RWPE2 (cell line): ENCODE measurements around the gene VPS54.

ENCODE experiments used
- ATAC-seq: fragments of 200-7000 bp; cut with Tn5 transposase; 3 replicates; pipeline ENCODE4 v1.9.1; 2021; ENCODE audit warnings: low read depth
- DNase-seq: peaks from one replicate; pipeline ENCODE4 v3.0.0-alpha.2; 2020; ENCODE audit warnings: low spot score
- H3K27ac ChIP-seq: fragments of 450-650 bp; 2 replicates; pipeline ENCODE4 v1.5.1; 2017; ENCODE audit warnings: mild to moderate bottlenecking; ENCODE audit not compliant: poor library complexity, severe bottlenecking
- H3K27me3 ChIP-seq: fragments of 250-450 bp; sonication (Bioruptor Pico); 2 replicates; pipeline ENCODE4 v1.5.1; 2021; ENCODE audit warnings: mild to moderate bottlenecking, moderate library complexity; ENCODE audit not compliant: insufficient read depth, poor library complexity, severe bottlenecking
- H3K36me3 ChIP-seq: fragments of 250-450 bp; sonication (Bioruptor Pico); 2 replicates; pipeline ENCODE4 v1.5.1; 2020; ENCODE audit warnings: low read depth, mild to moderate bottlenecking, moderate library complexity
- H3K4me1 ChIP-seq: fragments of 250-450 bp; sonication (Bioruptor Pico); 2 replicates; pipeline ENCODE4 v1.5.1; 2021; ENCODE audit warnings: mild to moderate bottlenecking, moderate library complexity; ENCODE audit not compliant: insufficient read depth, poor library complexity, severe bottlenecking
- H3K4me3 ChIP-seq: fragments of 250-450 bp; sonication (Bioruptor Pico); 2 replicates; pipeline ENCODE4 v1.5.1; 2021; ENCODE audit warnings: mild to moderate bottlenecking, moderate library complexity; ENCODE audit not compliant: severe bottlenecking
- H3K9me3 ChIP-seq: fragments of 250-450 bp; sonication (Bioruptor Pico); 2 replicates; pipeline ENCODE4 v1.5.1; 2021; ENCODE audit warnings: mild to moderate bottlenecking, moderate library complexity; ENCODE audit not compliant: severe bottlenecking
- CTCF ChIP-seq: fragments of 450-650 bp; IDR thresholded peaks from one replicate; pipeline ENCODE4 v1.5.1; 2017; ENCODE audit warnings: mild to moderate bottlenecking, moderate library complexity; ENCODE audit not compliant: poor library complexity, severe bottlenecking

Gene VPS54

DNA sequence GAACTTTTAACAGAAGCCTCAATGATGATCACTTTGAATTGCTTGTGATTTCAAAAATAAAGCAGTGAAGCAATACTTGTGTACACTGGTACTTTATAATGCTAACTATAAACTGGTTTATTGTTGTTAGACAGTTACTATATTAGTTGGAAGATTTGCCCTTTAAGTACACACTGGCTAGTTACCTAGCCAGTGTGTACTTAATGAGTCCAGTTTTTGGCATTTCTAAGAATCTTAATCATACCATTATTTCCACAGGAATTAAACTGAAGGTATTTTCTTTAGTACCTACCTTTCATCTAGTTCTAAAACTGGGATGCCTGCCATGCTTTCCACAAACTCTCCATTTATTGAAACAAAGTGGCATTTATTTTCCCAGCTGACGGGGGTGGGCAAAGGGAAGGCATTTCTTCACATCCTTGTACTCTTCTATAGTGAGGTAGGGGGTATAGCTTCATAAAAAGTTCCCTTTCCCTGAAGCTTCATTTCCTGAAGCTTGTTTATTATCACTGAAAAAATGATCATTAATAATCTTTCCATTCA, 127.7 kb downstream of the VPS54 start:
- Histone ChIP-seq H3K27me3 (no peaks in the 10 kb centered on the region), H3K27ac (no peak overlapping the region), H3K9me3 (no peaks in the 10 kb centered on the region), H3K4me3 (no peak overlapping the region), H3K4me1 (no peaks in the 10 kb centered on the region), H3K36me3 (peaks cover 87% of the 10 kb centered on the region)
- ATAC-seq (no peak), DNase-seq (no peak)
- no peak for TF ChIP-seq CTCF

DNA sequence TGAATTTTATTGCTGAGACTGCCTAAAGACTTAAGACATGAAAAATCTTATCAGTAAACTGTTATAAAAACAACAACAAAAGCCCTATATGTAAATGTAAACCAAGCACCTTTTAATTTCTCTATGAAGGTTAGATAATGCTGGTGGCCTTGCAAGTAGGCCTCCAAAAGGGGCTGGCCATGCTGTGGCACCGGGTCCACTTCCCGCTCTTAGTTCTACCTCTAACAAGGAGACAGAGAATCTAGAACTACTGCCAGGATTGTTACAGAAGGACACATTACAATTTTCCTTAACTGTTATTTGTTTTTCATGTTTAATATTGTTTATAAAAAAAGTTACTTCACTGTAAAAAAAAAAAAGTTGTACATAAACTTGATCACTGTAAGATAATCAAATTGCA, 128.6 kb downstream of the VPS54 start:
- H3K36me3 ChIP-seq, result peaks cover 88% of the 10 kb centered on the region

DNA sequence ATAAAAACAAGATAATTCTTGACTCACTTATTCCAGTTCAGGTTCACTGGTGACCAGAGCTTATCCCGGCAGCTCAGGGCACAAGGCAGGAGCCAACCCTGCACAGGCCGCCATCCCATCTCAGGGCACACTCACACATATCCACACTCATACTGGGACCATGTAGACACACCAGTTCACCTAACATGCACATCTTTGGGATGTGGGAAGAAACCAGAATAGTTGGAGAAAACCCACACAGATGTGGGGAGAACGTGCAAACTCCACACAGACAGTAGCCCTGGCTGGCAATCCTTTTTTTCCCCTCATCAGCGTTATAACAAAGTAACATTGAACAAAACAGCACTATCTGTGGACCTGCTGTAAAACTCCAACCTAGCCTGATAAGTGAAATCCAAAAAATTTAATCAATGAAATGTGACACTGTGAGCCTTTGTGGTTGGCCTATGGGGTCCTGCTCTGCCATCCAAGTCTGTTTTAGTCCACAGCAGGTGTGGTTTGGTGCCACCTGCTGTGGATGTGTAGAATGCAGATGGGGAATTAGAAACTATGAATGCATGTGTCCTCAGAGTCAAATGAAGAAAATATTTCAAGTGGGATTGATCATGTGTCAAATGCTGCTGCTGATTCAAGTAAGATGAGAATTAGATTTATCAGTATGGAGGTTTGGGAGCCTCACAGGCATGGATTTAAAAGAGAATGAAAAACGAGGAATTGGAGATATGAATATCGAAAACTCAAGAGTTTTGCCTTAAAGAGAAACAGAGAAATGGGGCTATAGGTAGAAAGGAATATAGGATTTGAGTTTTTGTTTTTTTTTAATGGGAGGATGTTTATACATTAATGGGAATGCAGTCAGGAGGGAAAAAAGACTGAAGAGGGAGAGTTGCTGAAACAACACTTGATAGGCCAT, 130.5 kb downstream of the VPS54 start:
- ATAC-seq (peak; percentile 77), DNase-seq (no peak)
- Histone ChIP-seq H3K9me3 (no peaks in the 10 kb centered on the region), H3K4me3 (no peak overlapping the region), H3K36me3 (peaks cover 94% of the 10 kb centered on the region), H3K27ac (no peak overlapping the region), H3K27me3 (no peaks in the 10 kb centered on the region), H3K4me1 (no peaks in the 10 kb centered on the region)
- TF ChIP-seq CTCF, result peak; percentile 91

More for the DNA sequence above, 128.6 kb downstream of the VPS54 start:
- no peak for DNase-seq
- no peak for TF ChIP-seq CTCF
- H3K9me3 ChIP-seq, result no peaks in the 10 kb centered on the region
- H3K4me1 ChIP-seq, result no peaks in the 10 kb centered on the region
- H3K27ac ChIP-seq, result no peak overlapping the region
- no peaks in the 10 kb centered on the region for H3K27me3 ChIP-seq
- H3K4me3 ChIP-seq, result no peak overlapping the region
- no peak for ATAC-seq

DNA sequence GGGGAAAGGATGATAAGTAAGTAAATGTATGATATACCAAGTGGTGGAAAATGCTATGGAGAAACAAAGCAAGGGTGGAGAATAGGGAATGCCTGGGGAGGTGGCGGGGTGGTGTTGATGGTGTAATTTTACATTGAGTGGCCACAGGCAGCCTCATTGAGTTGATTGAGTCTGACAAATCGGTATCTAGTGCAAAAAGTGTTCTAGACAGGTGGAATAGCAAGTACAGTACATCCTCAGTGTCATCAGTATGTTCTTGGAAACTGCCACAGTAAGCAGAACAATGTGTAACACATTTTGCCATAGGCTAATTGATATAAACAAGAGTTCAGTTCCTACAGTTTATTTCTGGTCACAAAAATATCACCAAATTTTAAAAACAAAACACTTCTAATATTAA, 131.2 kb downstream of the VPS54 start:
- H3K4me1 ChIP-seq, result no peaks in the 10 kb centered on the region
- DNase-seq (no peak), ATAC-seq (no peak)
- peaks cover 94% of the 10 kb centered on the region for H3K36me3 ChIP-seq
- no peaks in the 10 kb centered on the region for H3K9me3 ChIP-seq
- no peak overlapping the region for H3K27ac ChIP-seq
- no peaks in the 10 kb centered on the region for H3K27me3 ChIP-seq
- no peak overlapping the region for H3K4me3 ChIP-seq
- no peak for TF ChIP-seq CTCF

DNA sequence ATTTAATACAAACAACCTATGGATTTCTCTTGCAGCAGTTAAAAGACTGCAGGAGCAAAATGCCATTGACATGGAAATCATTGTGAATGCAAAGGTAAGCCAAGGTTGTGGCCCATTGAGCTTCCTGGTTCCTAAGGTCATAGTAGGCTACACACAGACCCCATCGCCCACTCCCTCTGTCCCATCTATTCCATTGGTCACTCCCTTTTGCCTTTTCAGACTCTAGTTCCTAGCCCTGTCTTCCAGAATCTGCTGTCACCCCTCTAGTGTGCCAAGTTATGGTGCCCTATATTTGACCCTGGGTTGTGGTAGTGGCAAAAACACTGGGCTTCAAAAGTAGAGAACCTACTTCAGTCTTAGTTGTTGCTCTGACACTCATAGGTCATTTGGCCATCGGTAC, 132.8 kb downstream of the VPS54 start:
- ATAC-seq (no peak), DNase-seq (no peak)
- H3K4me3 ChIP-seq, result no peak overlapping the region
- H3K36me3 ChIP-seq, result peaks cover 94% of the 10 kb centered on the region
- no peak overlapping the region for H3K27ac ChIP-seq
- H3K27me3 ChIP-seq, result no peaks in the 10 kb centered on the region
- no peaks in the 10 kb centered on the region for H3K9me3 ChIP-seq
- H3K4me1 ChIP-seq, result no peaks in the 10 kb centered on the region
- TF ChIP-seq CTCF, result no peak
